ENCODE results near the gene MCUB. TPM values are rescaled to one million over a fixed set of nuclear protein-coding genes. Genes with fewer than 3 reads are reported as not detected.

Gene MCUB
- total and polyA plus RNA-seq, 2 donors (not counting 3 experiments of a cell fraction or from before 2014, with no cell fraction given): 32.5 to 53.8 TPM

DNA sequence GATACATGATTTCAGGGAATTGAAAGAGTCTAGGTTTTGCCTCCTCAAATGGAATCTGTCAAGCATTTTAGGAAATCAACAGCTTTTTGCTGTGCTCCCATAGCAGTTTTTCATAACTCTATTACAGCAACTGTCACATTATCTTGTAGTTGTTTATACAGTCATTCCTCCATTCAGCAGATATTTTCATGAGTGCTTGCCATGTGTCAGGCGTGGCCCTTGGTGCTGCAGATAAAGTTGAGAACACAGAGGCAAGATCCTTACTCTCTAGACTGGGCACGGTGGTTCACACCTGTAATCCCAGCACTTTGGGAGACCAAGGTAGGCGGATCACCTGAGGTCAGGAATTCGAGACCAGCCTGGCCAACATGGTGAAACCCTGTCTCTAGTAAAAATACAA is 67.3 kb downstream of the MCUB start:
- Histone ChIP-seq H3K9ac (replicated peaks; ENCODE audit: extremely low read depth, insufficient read depth, low read length) (no peak overlapping the region), H3K27me3 (ENCODE audit: control insufficient read depth in 2 of 2, insufficient read depth in 2 of 2, low read length in 2 of 2) (no peaks in the 10 kb centered on the region), H3K4me1 (ENCODE audit: control insufficient read depth, extremely low read depth, insufficient read depth, low read length) (no peaks in the 10 kb centered on the region), H4K20me1 (replicated peaks; ENCODE audit: control insufficient read depth, extremely low read depth, insufficient read depth, low read length) (no peaks in the 10 kb centered on the region), H2AFZ (ENCODE audit: low read depth, low read length) (no peak overlapping the region), H3K4me2 (ENCODE audit: insufficient read depth, low read length) (no peak overlapping the region), H3K9me3 (replicated peaks; ENCODE audit: control insufficient read depth, insufficient read depth, low read length) (no peaks in the 10 kb centered on the region), H3K4me3 (replicated peaks in 1 of 3; ENCODE audit: insufficient read depth in 1 of 3, low read depth in 1 of 3, low read length in 3 of 3) (no peak overlapping the region), H3K9me1 (replicated peaks; ENCODE audit: control insufficient read depth, extremely low read depth, insufficient read depth, low read length) (no peaks in the 10 kb centered on the region), H3K27ac (ENCODE audit: insufficient read depth, low read depth, low read length) (no peak overlapping the region), H3K79me2 (ENCODE audit: control insufficient read depth, insufficient read depth, low read length) (no peaks in the 10 kb centered on the region), H3K36me3 (ENCODE audit: control insufficient read depth in 2 of 2, extremely low read depth in 1 of 2, insufficient read depth in 2 of 2, low read length in 2 of 2) (no peaks in the 10 kb centered on the region)
- POLR2A ChIA-PET: no interaction called here
- dilution Hi-C loops (cut with MboI; ENCODE audit: extremely low pct_ligation_motif_present, low sequenced_read_pairs) (no loop called here), intact Hi-C loops (cut with micrococcal nuclease) (no loop called here)
- CTCF ChIA-PET: interaction anchor here (0.6 kb wide), 1 partner anchor 13 kb away, joined by 3 read pairs; no protein-coding TSS in a partner anchor
- TF ChIP-seq, protein P1, sequence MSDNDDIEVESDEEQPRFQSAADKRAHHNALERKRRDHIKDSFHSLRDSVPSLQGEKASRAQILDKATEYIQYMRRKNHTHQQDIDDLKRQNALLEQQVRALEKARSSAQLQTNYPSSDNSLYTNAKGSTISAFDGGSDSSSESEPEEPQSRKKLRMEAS (IDR thresholded peaks at IDR 0.05; ENCODE audit: insufficient read depth, insufficient read length): no peak
- TF ChIP-seq CTCF (IDR thresholded peaks at IDR 0.05; ENCODE audit: extremely low read depth in 1 of 2, insufficient read depth in 1 of 2, low read depth in 1 of 2, low read length in 2 of 2) (no peak), JUN (IDR thresholded peaks at IDR 0.05; ENCODE audit: borderline replicate concordance, insufficient read depth, insufficient read length, low read depth) (no peak), POLR2AphosphoS5 (IDR thresholded peaks at IDR 0.05; ENCODE audit: insufficient read depth, low read depth, low read length) (no peak), MYC (IDR thresholded peaks at IDR 0.05; ENCODE audit: low read depth, low read length) (no peak), EZH2 (IDR thresholded peaks at IDR 0.05; ENCODE audit: borderline replicate concordance, low read depth, low read length, severe bottlenecking) (no peak), FOS (IDR thresholded peaks at IDR 0.05; ENCODE audit: borderline replicate concordance, insufficient read depth, low read length) (no peak), POLR2A (IDR thresholded peaks at IDR 0.05; ENCODE audit: low read depth, low read length) (no peak), GATA2 (IDR thresholded peaks at IDR 0.05; ENCODE audit: insufficient read depth, insufficient read length, low read depth, low read length) (no peak)
- no TSS peak for BruUV-seq (replicated peaks)
- no peak for DNase-seq (ENCODE audit: low read depth, low spot score)
- FAIRE-seq: no peak

All from endothelial cell of umbilical vein (primary cell).